SK-N-SH treated with all-trans-retinoic acid at 6 μM for 48 hours (cell line): ENCODE data around the gene CBFB.

Source experiments
- ATAC-seq: fragments of 200-7000 bp; cut with Tn5 transposase; 3 replicates; pipeline ENCODE4 v1.9.1; 2020; ENCODE audit warnings: mild to moderate bottlenecking, moderate library complexity
- ARNTL ChIP-seq: fragments of 450-650 bp; formaldehyde crosslinking; IDR thresholded peaks from 2 replicates; pipeline ENCODE4 v1.5.0; 2020; ENCODE audit warnings: low read depth, mild to moderate bottlenecking, moderate library complexity, borderline replicate concordance
- CREB5 ChIP-seq: fragments of 250-450 bp; sonication (Bioruptor Pico); IDR thresholded peaks from 2 replicates; pipeline ENCODE4 v1.5.1; 2020; ENCODE audit warnings: low read depth, mild to moderate bottlenecking, moderate library complexity
- CSRNP3 ChIP-seq: fragments of 250-450 bp; sonication (Bioruptor Pico); IDR thresholded peaks from 2 replicates; pipeline ENCODE4 v1.5.1; 2021; ENCODE audit warnings: mild to moderate bottlenecking, moderate library complexity
- ESRRG ChIP-seq: fragments of 250-450 bp; sonication (Bioruptor Pico); IDR thresholded peaks from 2 replicates; pipeline ENCODE4 v1.6.1; 2021; ENCODE audit warnings: mild to moderate bottlenecking
- GLIS3 ChIP-seq: fragments of 250-450 bp; sonication (Bioruptor Pico); IDR thresholded peaks from 2 replicates; pipeline ENCODE4 v1.5.0; 2020; ENCODE audit warnings: mild to moderate bottlenecking, moderate library complexity
- ISL1 ChIP-seq: fragments of 250-450 bp; sonication (Bioruptor Pico); IDR thresholded peaks from 2 replicates; pipeline ENCODE4 v2.1.2; 2022; ENCODE audit warnings: mild to moderate bottlenecking, moderate library complexity
- OSR1 ChIP-seq: fragments of 250-450 bp; sonication (Bioruptor Pico); IDR thresholded peaks from 2 replicates; pipeline ENCODE4 v1.8.0; 2022; ENCODE audit warnings: moderate library complexity, mild to moderate bottlenecking, inconsistent platforms
- POU6F1 ChIP-seq: fragments of 250-450 bp; sonication (Bioruptor Pico); IDR thresholded peaks from 2 replicates; pipeline ENCODE4 v1.8.0; 2021; ENCODE audit warnings: low read depth, mild to moderate bottlenecking, moderate library complexity, borderline replicate concordance
- RARB ChIP-seq: fragments of 250-450 bp; sonication (Bioruptor Pico); IDR thresholded peaks from 2 replicates; pipeline ENCODE4 v1.8.0; 2021; ENCODE audit warnings: mild to moderate bottlenecking, moderate library complexity
- SNAI2 ChIP-seq: fragments of 250-450 bp; sonication (Bioruptor Pico); IDR thresholded peaks from 2 replicates; pipeline ENCODE4 v1.5.0; 2020; ENCODE audit warnings: mild to moderate bottlenecking, moderate library complexity
- TCF4 ChIP-seq: fragments of 250-450 bp; sonication (Bioruptor Pico); IDR thresholded peaks from 2 replicates; pipeline ENCODE4 v1.8.0; 2021; ENCODE audit warnings: mild to moderate bottlenecking, moderate library complexity, borderline replicate concordance
- TOX ChIP-seq: fragments of 250-450 bp; sonication (Bioruptor Pico); IDR thresholded peaks from 2 replicates; pipeline ENCODE4 v1.8.0; 2021; ENCODE audit warnings: mild to moderate bottlenecking, moderate library complexity, borderline replicate concordance
- ZFP3 ChIP-seq: fragments of 250-450 bp; sonication (Bioruptor Pico); IDR thresholded peaks from 2 replicates; pipeline ENCODE4 v1.5.0; 2020; ENCODE audit warnings: mild to moderate bottlenecking, moderate library complexity
- ZNF565 ChIP-seq: fragments of 450-650 bp; formaldehyde crosslinking; conservative IDR thresholded peaks from 2 replicates; pipeline ENCODE4 v1.5.0; 2020; ENCODE audit warnings: low read depth, mild to moderate bottlenecking, moderate library complexity
- ZNF70 ChIP-seq: fragments of 450-650 bp; formaldehyde crosslinking; IDR thresholded peaks from 2 replicates; pipeline ENCODE4 v1.5.0; 2020; ENCODE audit warnings: mild to moderate bottlenecking, moderate library complexity
- ZNF8 ChIP-seq: fragments of 450-650 bp; formaldehyde crosslinking; IDR thresholded peaks from 2 replicates; pipeline ENCODE4 v1.5.0; 2020; ENCODE audit warnings: mild to moderate bottlenecking, moderate library complexity
- TF ChIP-seq, protein P1 (sequence below): fragments of 250-450 bp; sonication (Bioruptor Pico); IDR thresholded peaks from 2 replicates; pipeline ENCODE4 v1.8.0; 2020; ENCODE audit warnings: mild to moderate bottlenecking, moderate library complexity, borderline replicate concordance

Gene CBFB

GRCh38 chr16:67028167-67028695 is 718 bp upstream of the CBFB start (continued):
- no peak for TF ChIP-seq POU6F1 (CRISPR knock-in tag)
- TF ChIP-seq, protein P1, sequence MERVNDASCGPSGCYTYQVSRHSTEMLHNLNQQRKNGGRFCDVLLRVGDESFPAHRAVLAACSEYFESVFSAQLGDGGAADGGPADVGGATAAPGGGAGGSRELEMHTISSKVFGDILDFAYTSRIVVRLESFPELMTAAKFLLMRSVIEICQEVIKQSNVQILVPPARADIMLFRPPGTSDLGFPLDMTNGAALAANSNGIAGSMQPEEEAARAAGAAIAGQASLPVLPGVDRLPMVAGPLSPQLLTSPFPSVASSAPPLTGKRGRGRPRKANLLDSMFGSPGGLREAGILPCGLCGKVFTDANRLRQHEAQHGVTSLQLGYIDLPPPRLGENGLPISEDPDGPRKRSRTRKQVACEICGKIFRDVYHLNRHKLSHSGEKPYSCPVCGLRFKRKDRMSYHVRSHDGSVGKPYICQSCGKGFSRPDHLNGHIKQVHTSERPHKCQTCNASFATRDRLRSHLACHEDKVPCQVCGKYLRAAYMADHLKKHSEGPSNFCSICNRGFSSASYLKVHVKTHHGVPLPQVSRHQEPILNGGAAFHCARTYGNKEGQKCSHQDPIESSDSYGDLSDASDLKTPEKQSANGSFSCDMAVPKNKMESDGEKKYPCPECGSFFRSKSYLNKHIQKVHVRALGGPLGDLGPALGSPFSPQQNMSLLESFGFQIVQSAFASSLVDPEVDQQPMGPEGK (CRISPR knock-in tag) = no peak

- ATAC-seq = peak; percentile 62
- TF ChIP-seq ZFP3 (CRISPR knock-in tag) (0 out of 2 replicates have a peak, but pooled peaks have one; percentile 35), POU6F1 (CRISPR knock-in tag) (no peak)
Measured at GRCh38 chr16:67029254-67030096, 526 bp downstream of the CBFB start.

GRCh38 chr16:67030221-67030962 is 1.4 kb downstream of the CBFB start:
- TF ChIP-seq ZNF8 (CRISPR knock-in tag) (no peak), ISL1 (no peak), RARB (CRISPR knock-in tag) (no peak), ZNF70 (no peak), OSR1 (CRISPR knock-in tag) (no peak), GLIS3 (CRISPR knock-in tag) (no peak), ARNTL (CRISPR knock-in tag) (no peak), CREB5 (CRISPR knock-in tag) (no peak), SNAI2 (CRISPR knock-in tag) (no peak), ZNF565 (CRISPR knock-in tag) (no peak), CSRNP3 (CRISPR knock-in tag) (no peak), ESRRG (CRISPR knock-in tag) (no peak), POU6F1 (CRISPR knock-in tag) (no peak), TCF4 (CRISPR knock-in tag) (no peak), TOX (CRISPR knock-in tag) (no peak)
- TF ChIP-seq, protein P1 (CRISPR knock-in tag) = no peak
- ATAC-seq = no peak
